ENCODE measurements around the gene OR8B12. TPM values are rescaled to one million over a fixed set of nuclear protein-coding genes. Genes with fewer than 3 reads are reported as not detected.

OR8B12 gene
- total RNA-seq, 1 experiment from 2014 or later, result not detected

DNA sequence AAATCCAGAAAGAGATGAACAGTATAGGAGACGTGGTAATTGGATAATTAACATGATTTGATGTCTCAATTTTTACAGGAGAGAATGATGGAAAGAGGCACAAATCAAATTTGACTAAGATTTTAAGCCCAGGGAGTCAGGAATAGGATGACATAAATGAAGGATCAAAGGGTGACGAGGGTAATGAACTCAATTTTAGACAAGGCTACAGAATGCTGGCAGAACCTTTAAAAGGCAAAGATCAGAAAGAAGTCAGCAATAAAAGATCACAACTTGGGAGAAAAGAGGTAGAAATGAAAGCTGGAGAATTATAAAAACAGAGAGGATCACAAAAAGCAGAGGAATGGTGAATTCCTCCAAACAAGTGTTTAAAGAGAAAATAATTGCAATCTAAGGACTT, 13.4 kb upstream of the OR8B12 start:
- ChIA-PET POLR2A (ENCODE audit: unreplicated experiment) (no interaction called here), CTCF (no interaction called here)
- TF ChIP-seq EZH2phosphoT487 (IDR thresholded peaks at IDR 0.05; ENCODE audit: borderline replicate concordance, low read length) (no peak), CTCF (conservative IDR thresholded peaks at IDR 0.05; ENCODE audit: low read depth, low read length) (no peak), EZH2 (IDR thresholded peaks at IDR 0.05; ENCODE audit: low read length, unreplicated experiment) (no peak)
- Histone ChIP-seq H2AFZ (ENCODE audit: low read length) (no peak overlapping the region), H3K4me2 (ENCODE audit: low read length) (no peak overlapping the region), H3K36me3 (ENCODE audit: low read depth, low read length) (no peaks in the 10 kb centered on the region), H3K79me2 (ENCODE audit: low read length) (no peaks in the 10 kb centered on the region), H3K9me3 (ENCODE audit: low read length) (no peaks in the 10 kb centered on the region), H3K27me3 (ENCODE audit: low read length) (peaks cover 54% of the 10 kb centered on the region), H4K20me1 (ENCODE audit: low read length) (no peaks in the 10 kb centered on the region), H3K27ac (ENCODE audit: low read length) (no peak overlapping the region), H3K4me1 (ENCODE audit: insufficient read depth, low read length) (no peaks in the 10 kb centered on the region), H3K9me2 (replicated peaks; ENCODE audit: low read length) (no peaks in the 10 kb centered on the region), H3K4me3 (ENCODE audit: low read length) (no peak overlapping the region), H3F3A (ENCODE audit: low read length, unreplicated experiment) (no peaks in the 10 kb centered on the region), H3K9ac (ENCODE audit: low read length) (no peak overlapping the region)
- BruUV-seq (replicated peaks), result no TSS peak
- no peak for DNase-seq
- intact Hi-C loops (cut with micrococcal nuclease), result no loop called here
- ATAC-seq, result no peak

DNA sequence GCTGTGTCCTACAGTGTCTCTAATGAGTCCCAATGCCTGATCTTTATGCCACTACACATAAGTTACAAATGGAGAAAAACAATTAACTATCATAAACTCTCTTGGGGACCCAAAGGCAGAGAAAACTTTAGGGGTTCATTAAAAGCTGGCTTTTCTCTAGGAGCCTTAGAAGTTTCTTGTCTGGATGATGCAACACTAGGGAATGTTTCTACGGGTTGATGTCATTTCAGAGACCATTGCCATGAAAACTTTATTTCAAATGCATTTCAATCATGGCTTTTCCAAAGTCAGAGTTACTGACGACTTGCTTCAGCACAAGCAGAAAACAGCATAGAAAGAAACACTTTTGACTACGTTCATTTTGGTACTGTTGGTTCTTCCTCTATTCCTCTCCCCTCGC, 8.5 kb upstream of the OR8B12 start:
- CTCF ChIA-PET, result no interaction called here

DNA sequence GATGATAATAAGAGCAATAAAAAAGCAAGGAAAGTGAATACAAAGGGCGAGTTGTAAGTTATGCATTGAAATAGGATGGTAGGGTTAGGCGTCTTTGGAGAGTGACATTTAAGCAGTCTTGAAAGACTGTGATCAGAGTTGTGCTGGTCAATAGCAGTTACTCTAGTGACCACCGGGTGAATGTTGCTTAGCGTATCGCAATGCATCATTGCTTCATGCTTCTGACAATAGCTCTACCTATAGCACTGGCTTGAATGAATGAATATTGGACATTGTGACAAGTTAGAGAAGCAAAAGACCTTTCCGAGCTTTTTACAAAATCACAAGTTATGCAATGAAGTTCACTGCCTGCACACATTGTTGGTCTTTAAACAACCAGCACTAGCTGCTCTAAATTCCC, 7.7 kb upstream of the OR8B12 start:
- Histone ChIP-seq H3K4me2 (ENCODE audit: low read length) (no peak overlapping the region), H3F3A (ENCODE audit: low read length, unreplicated experiment) (no peaks in the 10 kb centered on the region), H2AFZ (ENCODE audit: low read length) (no peak overlapping the region), H3K4me3 (ENCODE audit: low read length) (no peak overlapping the region), H3K27ac (ENCODE audit: low read length) (no peak overlapping the region), H3K9ac (ENCODE audit: low read length) (no peak overlapping the region), H3K36me3 (ENCODE audit: low read depth, low read length) (no peaks in the 10 kb centered on the region), H3K27me3 (ENCODE audit: low read length) (peaks cover 54% of the 10 kb centered on the region), H4K20me1 (ENCODE audit: low read length) (no peaks in the 10 kb centered on the region), H3K9me2 (replicated peaks; ENCODE audit: low read length) (no peaks in the 10 kb centered on the region), H3K9me3 (ENCODE audit: low read length) (no peaks in the 10 kb centered on the region), H3K4me1 (ENCODE audit: insufficient read depth, low read length) (no peaks in the 10 kb centered on the region), H3K79me2 (ENCODE audit: low read length) (no peaks in the 10 kb centered on the region)
- no peak; the same call in 1 of the 2 replicates for TF ChIP-seq CTCF (conservative IDR thresholded peaks at IDR 0.05; ENCODE audit: low read depth, low read length)
- no peak for TF ChIP-seq EZH2 (IDR thresholded peaks at IDR 0.05; ENCODE audit: low read length, unreplicated experiment)
- no peak for TF ChIP-seq EZH2phosphoT487 (IDR thresholded peaks at IDR 0.05; ENCODE audit: borderline replicate concordance, low read length)
- no TSS peak for BruUV-seq (replicated peaks)
- ChIA-PET POLR2A (ENCODE audit: unreplicated experiment) (no interaction called here), CTCF (no interaction called here)
- ATAC-seq (no peak), DNase-seq (no peak)
- intact Hi-C loops (cut with micrococcal nuclease), result no loop called here

More for the DNA sequence above, 8.5 kb upstream of the OR8B12 start:
- H3K9me3 ChIP-seq (ENCODE audit: low read length), result no peaks in the 10 kb centered on the region
- POLR2A ChIA-PET (ENCODE audit: unreplicated experiment), result no interaction called here
- BruUV-seq (replicated peaks), result no TSS peak
- no peak overlapping the region for H3K27ac ChIP-seq (ENCODE audit: low read length)
- no peak overlapping the region for H3K9ac ChIP-seq (ENCODE audit: low read length)
- intact Hi-C loops (cut with micrococcal nuclease), result no loop called here
- no peaks in the 10 kb centered on the region for H3K36me3 ChIP-seq (ENCODE audit: low read depth, low read length)
- no peaks in the 10 kb centered on the region for H3K4me1 ChIP-seq (ENCODE audit: insufficient read depth, low read length)
- TF ChIP-seq CTCF (conservative IDR thresholded peaks at IDR 0.05; ENCODE audit: low read depth, low read length), result no peak
- no peak for TF ChIP-seq EZH2 (IDR thresholded peaks at IDR 0.05; ENCODE audit: low read length, unreplicated experiment)
- TF ChIP-seq EZH2phosphoT487 (IDR thresholded peaks at IDR 0.05; ENCODE audit: borderline replicate concordance, low read length), result no peak
- H3K4me3 ChIP-seq (ENCODE audit: low read length), result no peak overlapping the region
- no peaks in the 10 kb centered on the region for H3K9me2 ChIP-seq (replicated peaks; ENCODE audit: low read length)
- H3K27me3 ChIP-seq (ENCODE audit: low read length), result peaks cover 55% of the 10 kb centered on the region
- no peak overlapping the region for H2AFZ ChIP-seq (ENCODE audit: low read length)
- H4K20me1 ChIP-seq (ENCODE audit: low read length), result no peaks in the 10 kb centered on the region
- no peaks in the 10 kb centered on the region for H3F3A ChIP-seq (ENCODE audit: low read length, unreplicated experiment)
- no peak overlapping the region for H3K4me2 ChIP-seq (ENCODE audit: low read length)
- no peaks in the 10 kb centered on the region for H3K79me2 ChIP-seq (ENCODE audit: low read length)
- ATAC-seq, result no peak
- DNase-seq, result no peak

All from PC-3 (cell line).